ENCODE data around the gene MCUR1. TPM values are rescaled to one million over a fixed set of nuclear protein-coding genes. Genes with fewer than 3 reads are reported as not detected.

Gene MCUR1
- total and polyA plus RNA-seq, 2 of the 13 experiments (the other 11 are each of a cell fraction or from before 2014, with no cell fraction given): 8.0 to 29.6 TPM

GRCh38 chr6:13863699-13864155 is 49.4 kb upstream of the MCUR1 start (continued):
- TF ChIP-seq, protein P1, sequence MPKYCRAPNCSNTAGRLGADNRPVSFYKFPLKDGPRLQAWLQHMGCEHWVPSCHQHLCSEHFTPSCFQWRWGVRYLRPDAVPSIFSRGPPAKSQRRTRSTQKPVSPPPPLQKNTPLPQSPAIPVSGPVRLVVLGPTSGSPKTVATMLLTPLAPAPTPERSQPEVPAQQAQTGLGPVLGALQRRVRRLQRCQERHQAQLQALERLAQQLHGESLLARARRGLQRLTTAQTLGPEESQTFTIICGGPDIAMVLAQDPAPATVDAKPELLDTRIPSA (CRISPR knock-in tag; IDR thresholded peaks at IDR 0.05; ENCODE audit: borderline replicate concordance): no peak
- TF ChIP-seq BCL6 (CRISPR knock-in tag; IDR thresholded peaks at IDR 0.05) (peak; percentile 90), GABPA (IDR thresholded peaks at IDR 0.05; ENCODE audit: low read depth, low read length) (no peak), GABPA (CRISPR knock-in tag; IDR thresholded peaks at IDR 0.05; ENCODE audit: low read depth) (no peak), ZSCAN25 (CRISPR knock-in tag; IDR thresholded peaks at IDR 0.05) (no peak), PTBP1 (IDR thresholded peaks at IDR 0.05; ENCODE audit: low read depth, low read length, poor library complexity, severe bottlenecking) (no peak), HNRNPL (IDR thresholded peaks at IDR 0.05; ENCODE audit: low read depth, low read length) (no peak), NR2F1 (CRISPR knock-in tag; IDR thresholded peaks at IDR 0.05) (peak in 1 of 2 experiments; percentile 56; a peak in 2 of 4 replicates), ZNF672 (CRISPR knock-in tag; IDR thresholded peaks at IDR 0.05) (no peak), EP300 (IDR thresholded peaks at IDR 0.05; ENCODE audit: low read depth in 2 of 2, low read length in 2 of 2) (no peak), EP300 (CRISPR knock-in tag; IDR thresholded peaks at IDR 0.05; ENCODE audit: borderline replicate concordance) (no peak), ARID5B (CRISPR knock-in tag; IDR thresholded peaks at IDR 0.05) (no peak), ZNF772 (CRISPR knock-in tag; IDR thresholded peaks at IDR 0.05) (no peak), FOXK1 (CRISPR knock-in tag; IDR thresholded peaks at IDR 0.05; ENCODE audit: borderline replicate concordance, low read depth) (0 out of 2 replicates have a peak, but pooled peaks have one; percentile 26)
- TF ChIP-seq, protein P2, sequence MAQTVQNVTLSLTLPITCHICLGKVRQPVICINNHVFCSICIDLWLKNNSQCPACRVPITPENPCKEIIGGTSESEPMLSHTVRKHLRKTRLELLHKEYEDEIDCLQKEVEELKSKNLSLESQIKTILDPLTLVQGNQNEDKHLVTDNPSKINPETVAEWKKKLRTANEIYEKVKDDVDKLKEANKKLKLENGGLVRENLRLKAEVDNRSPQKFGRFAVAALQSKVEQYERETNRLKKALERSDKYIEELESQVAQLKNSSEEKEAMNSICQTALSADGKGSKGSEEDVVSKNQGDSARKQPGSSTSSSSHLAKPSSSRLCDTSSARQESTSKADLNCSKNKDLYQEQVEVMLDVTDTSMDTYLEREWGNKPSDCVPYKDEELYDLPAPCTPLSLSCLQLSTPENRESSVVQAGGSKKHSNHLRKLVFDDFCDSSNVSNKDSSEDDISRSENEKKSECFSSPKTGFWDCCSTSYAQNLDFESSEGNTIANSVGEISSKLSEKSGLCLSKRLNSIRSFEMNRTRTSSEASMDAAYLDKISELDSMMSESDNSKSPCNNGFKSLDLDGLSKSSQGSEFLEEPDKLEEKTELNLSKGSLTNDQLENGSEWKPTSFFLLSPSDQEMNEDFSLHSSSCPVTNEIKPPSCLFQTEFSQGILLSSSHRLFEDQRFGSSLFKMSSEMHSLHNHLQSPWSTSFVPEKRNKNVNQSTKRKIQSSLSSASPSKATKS (CRISPR knock-in tag; IDR thresholded peaks at IDR 0.05): no peak
- TF ChIP-seq, protein P3, sequence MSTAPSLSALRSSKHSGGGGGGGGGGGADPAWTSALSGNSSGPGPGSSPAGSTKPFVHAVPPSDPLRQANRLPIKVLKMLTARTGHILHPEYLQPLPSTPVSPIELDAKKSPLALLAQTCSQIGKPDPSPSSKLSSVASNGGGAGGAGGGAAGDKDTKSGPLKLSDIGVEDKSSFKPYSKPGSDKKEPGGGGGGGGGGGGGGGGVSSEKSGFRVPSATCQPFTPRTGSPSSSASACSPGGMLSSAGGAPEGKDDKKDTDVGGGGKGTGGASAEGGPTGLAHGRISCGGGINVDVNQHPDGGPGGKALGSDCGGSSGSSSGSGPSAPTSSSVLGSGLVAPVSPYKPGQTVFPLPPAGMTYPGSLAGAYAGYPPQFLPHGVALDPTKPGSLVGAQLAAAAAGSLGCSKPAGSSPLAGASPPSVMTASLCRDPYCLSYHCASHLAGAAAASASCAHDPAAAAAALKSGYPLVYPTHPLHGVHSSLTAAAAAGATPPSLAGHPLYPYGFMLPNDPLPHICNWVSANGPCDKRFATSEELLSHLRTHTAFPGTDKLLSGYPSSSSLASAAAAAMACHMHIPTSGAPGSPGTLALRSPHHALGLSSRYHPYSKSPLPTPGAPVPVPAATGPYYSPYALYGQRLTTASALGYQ (CRISPR knock-in tag; IDR thresholded peaks at IDR 0.05): no peak
- TF ChIP-seq, protein P4, sequence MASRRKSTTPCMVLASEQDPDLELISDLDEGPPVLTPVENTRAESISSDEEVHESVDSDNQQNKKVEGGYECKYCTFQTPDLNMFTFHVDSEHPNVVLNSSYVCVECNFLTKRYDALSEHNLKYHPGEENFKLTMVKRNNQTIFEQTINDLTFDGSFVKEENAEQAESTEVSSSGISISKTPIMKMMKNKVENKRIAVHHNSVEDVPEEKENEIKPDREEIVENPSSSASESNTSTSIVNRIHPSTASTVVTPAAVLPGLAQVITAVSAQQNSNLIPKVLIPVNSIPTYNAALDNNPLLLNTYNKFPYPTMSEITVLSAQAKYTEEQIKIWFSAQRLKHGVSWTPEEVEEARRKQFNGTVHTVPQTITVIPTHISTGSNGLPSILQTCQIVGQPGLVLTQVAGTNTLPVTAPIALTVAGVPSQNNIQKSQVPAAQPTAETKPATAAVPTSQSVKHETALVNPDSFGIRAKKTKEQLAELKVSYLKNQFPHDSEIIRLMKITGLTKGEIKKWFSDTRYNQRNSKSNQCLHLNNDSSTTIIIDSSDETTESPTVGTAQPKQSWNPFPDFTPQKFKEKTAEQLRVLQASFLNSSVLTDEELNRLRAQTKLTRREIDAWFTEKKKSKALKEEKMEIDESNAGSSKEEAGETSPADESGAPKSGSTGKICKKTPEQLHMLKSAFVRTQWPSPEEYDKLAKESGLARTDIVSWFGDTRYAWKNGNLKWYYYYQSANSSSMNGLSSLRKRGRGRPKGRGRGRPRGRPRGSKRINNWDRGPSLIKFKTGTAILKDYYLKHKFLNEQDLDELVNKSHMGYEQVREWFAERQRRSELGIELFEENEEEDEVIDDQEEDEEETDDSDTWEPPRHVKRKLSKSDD (CRISPR knock-in tag; IDR thresholded peaks at IDR 0.05; ENCODE audit: low read depth): no peak

Data from HepG2 (cell line).